HG03025 (cell line): ENCODE measurements around the gene TNIP1.
A peak's percentile ranks its signal among the peaks of the same experiment; 100 is the strongest.

Experiments used
- ATAC-seq: cut with Tn5 transposase; IDR thresholded peaks from one replicate; pipeline ENCODE4 v1.9.1; 2021; ENCODE audit warnings: mild to moderate bottlenecking, moderate library complexity; ENCODE audit not compliant: unreplicated experiment, low FRiP score

Gene TNIP1

DNA sequence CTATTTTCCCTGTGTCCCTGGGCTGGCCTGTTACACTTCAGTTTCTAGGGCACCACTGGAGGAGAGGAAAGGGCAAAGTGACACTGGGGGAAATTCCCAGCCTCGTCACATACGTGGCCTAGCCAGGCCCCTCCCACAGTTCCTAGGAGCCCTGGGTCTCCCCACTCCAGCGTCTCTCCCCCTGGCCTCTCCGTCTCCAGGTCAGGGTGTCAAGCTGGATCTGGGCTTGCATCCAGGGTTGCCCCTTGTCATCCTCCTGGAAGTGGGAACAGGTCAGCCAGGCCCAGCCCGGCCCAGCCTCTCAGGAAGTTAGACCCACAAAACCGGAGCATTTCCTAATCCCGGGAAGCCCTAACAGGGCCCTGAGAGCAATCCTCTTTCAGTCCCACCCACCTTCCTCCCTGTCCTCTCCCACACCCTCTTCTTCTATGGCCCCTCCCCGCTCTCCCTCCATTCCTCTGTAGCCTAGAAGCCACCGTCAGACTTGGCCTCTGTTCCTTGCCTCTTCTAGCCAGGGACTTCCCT lies 4.7 kb upstream of the TNIP1 start:
- no peak for ATAC-seq

DNA sequence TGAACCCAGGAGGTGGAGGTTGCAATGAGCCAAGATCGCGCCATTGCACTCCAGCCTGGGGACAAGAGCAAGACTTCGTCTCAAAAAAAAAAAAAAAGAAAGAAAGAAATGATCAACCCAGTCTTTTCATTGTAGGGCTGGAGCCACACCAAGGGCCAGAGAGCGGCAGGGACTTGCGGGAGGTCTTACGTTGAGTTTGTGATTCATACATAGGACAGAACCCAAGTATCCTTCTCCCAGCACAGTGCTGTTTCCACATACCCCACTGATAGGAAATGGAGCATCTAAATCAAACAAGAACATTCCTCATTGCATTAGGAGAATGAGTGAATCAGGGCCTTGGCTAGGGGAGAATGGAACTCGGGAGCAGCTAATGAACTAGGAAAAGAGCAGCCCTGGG lies 3.5 kb upstream of the TNIP1 start:
- no peak for ATAC-seq

DNA sequence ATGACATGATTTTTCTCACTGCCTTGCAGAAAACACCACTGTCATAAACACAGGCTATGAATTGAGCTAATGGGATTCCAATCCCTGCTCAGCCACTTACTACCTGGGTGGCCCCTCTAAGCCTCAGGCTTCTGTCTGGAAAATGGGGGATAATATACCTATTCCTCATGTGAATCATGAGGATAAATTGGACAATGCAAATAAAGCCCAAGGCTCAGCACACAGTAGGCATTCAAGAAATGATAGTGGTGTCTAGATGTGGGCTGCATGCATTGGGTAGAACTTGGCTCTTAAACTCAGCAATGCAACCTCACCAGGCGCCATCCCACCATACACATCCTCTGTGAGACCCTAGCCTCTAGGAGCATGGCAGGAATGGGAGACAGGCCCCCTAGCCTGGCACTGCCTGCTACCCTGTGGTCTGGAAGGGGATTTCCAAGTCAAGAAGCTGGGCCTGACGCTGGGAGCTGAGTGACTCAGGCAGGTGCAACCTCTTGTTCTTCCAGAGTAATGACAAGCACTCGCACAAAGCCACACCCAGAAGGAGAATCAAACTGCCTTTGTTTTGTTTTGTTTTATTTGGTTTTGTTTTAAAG lies 2.3 kb upstream of the TNIP1 start:
- no peak for ATAC-seq

DNA sequence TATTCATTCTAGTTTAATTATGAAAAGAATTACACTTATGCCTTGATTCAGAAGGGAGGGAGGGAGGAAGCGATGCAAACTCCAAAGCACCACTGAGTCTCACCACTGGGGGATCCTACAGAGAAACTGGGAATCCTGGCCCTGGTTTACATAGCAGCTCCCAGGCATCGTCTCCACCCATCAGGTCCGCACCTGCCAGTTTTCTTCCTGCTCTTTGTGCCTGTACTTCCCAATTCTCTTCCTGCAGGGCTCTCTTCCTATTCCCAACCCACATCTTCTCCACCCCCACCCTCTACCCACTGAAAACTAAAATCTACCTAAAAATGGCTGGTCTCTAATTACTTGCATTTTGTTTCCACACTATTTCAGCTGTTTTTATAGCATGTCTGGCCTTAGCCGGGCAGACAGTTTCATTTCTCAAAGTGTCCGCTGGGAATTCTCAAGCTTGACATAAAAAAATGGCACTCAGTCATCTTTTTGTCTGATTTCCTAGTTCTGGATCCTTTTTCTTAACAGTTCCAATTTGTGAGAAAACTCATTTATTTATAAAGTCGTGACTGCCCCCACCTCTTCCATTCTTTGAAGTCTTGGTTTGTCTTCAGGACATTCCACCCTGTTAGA lies 1.6 kb upstream of the TNIP1 start:
- ATAC-seq: no peak

DNA sequence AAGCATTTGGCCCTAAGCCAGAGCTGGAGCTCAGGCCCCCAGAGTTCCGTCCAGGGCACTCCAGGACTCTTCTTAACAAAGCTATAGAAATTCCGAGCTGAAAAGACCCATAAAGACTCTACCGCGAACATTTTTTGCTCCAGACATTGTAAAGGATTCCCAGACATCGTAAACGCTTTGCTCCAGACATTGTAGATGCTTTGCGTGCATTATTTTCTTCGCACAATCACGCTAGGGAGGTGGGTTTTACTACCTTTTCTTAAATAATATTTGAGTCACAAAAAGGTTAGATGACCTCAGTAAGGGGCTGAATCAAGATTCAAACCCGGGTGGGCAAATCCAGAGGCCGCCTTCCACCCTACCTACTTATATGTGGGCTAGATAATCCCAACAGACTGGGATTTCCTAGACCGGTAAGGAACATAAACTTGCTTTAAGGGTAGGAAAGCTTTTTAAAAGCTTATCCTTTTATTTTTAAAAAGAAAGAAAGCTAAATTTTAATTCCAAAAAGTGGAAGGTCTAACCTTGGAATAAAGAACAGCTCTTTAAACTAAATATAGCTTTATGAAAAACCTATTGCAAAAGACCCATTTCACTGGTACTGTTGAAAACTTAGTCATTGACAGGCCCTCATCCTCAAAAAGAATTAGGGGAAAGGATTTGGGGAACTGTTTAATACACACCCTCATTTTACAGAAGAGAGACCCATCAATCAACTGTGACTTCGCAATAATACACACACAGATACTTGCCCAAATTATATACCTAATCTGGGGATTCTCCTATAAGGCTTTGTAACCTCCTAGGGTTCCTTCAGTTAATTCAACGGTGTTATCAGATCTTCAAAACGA lies 822 bp upstream of the TNIP1 start:
- no peak for ATAC-seq

DNA sequence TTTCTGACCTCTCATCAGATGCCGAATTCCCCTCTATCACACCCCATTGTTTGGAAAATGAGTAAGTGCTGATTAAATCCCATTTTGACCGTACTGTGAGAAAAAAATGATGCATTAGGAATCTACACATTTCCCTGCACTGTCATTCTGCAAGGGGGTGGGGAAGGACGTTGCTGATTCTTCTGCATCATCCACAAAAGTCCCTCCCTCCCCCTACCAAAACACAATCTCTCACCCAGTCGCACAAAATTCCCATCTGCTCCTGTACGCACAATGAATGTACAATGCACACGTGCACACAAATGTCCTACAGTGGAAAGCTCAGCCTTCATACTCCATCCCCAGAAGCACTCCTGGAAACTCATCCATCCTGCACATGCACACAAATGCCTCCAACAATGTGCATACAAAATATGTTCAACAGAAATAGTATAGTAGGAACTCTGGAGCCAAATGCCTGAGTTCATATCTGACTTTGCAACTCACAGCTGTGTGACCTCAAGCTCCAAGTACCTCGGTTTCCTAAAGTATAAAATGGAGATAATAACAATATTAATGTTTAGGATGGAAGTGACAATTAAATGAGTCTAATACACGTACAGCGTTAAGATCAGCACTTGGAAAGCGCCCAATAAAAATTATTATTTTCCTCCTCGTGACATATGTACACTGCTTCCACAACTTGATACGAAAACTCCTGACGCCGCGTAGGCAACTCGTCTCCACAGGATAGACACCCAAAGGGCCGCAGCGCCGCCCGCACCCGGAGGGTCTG lies 809 bp downstream of the TNIP1 start:
- no peak for ATAC-seq

DNA sequence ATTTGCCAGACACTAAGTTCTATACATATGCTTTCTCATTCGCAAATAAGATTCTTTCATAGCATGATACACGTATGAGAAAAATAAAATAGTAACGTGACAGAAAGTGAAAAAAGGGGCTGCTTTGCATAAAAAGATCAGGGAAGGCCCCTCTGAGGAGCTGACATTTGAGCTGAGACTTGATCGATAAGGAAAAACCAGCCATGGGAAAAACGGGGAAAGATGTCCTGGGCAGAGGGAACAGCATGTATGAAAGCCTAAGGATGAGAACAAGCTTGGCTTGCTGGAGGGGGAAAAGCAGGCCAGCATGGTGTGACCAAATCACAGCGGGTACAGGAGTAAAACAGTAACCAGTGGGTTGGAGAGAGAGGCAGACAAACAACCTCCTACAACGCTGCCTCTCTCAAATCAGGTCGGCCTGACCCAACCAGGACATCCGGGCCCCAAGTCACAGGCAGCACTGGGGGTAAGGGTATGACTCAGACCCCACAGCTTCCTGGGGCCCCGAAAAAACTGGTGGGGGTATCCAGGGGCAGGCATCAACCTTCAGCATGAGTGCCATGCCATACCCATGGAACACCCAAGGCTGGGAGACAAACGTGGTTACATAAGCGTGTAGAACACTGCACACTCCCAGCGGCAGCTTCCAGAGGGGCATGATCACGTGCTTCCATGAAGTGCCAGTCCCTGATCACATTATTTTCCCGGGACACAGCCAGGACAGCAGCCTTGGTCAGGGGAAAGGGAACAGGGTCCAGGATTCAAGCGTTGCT lies 2.2 kb downstream of the TNIP1 start:
- ATAC-seq: peak; percentile 46

DNA sequence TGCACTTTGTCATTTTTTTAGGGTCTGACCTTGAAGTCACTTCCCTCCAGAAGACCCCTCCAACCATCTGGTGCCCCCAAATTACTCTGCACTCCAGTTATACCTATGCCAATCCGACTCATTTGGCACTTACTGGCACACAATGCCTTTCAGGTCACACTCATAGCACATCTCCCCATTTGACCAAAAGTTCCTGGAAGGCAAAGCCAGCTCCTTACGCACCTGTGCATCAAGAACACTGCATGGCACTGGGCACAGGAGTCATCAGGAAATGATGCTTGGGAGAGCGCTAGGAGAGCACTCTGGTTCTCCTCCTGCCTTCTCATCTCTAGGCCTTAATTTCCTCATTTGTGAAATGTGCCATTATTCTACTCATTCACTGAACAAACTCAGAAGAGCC lies 2.9 kb downstream of the TNIP1 start:
- no peak for ATAC-seq

DNA sequence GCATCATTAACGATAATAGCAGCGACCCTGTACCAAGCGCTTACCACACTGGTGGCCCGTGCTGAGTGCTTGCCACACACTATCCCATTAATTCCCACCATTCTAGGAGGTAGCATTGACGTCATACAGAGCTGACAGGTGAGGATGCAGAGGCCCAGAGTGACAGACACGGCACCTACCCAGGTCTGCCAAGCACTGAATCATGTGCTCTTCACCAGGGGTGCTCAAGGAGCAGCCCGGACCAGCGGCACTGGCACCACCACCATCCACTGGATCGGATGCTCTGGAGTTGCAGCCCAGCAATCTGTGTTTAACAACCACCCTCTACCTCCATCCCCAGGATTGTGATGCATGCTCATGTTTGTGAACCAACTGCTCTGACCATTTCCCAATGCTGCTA lies 3.4 kb downstream of the TNIP1 start:
- no peak for ATAC-seq

DNA sequence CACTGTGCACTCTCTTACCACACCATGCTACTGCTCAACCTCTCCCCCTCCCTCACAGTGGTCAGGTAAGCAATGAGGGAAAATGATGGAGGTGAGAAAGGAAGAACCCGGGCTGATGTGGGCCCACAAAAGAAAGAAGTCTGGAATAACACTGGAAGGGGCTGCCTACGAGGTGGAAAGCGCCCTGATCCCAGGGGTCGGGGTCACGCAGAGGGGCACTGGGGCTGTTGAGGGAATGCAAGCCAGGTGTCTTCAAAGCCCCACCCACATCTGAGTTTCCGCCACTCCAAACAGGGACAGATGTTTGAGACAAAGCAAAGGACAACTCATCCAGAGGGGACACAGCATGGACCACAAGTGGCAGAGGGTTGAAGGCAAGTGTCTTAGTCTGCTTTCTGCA lies 4.2 kb downstream of the TNIP1 start:
- no peak for ATAC-seq

DNA sequence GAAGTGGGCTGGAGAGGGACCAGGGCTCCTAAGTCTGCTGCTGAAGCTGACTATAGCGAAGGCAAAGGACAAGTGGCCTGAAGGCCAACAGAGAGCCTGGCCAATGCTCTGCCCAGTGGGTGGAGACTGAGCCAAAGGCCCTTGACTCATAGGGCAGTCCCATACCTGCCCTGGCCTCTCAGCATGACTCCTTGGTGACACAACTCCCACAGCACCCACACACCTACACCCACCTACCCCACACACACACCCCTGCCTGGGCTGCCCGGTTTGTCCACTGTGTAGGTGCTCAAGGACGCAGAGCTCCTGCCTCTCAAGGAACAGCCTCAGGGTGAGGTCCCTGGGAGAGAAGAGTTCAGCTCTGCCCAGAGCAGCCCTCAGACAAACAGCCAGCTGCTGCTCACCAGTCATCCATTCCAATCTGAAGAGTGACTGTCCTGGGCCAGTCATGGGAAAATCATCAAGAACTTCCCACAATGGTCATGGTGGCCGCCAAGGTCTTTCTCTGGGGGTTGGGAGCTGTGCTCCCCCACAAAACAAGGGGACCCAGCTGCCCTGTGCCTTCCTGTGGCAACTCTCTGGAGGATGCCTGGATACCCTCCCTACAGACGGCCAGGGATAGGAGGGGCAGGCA lies 5.0 kb downstream of the TNIP1 start:
- ATAC-seq: no peak

DNA sequence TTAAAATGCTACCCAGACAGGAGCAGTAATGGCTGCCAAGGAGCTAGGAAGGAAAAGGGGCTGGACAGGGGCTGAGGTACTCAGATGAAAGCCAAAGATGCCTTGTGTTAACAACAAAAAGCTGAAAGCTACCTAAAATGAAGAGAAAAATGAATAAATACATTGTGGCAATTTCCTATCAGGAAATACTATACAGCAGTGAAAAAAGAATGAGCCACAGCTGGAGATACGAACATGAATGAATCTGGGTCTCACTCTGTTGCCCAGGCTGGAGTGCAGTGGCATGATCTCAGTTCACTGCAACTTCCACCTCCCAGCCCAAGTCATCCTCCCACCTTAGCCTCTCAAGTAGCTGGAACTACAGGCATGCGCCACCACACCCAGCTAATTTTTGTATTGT lies 6.3 kb downstream of the TNIP1 start:
- no peak for ATAC-seq

DNA sequence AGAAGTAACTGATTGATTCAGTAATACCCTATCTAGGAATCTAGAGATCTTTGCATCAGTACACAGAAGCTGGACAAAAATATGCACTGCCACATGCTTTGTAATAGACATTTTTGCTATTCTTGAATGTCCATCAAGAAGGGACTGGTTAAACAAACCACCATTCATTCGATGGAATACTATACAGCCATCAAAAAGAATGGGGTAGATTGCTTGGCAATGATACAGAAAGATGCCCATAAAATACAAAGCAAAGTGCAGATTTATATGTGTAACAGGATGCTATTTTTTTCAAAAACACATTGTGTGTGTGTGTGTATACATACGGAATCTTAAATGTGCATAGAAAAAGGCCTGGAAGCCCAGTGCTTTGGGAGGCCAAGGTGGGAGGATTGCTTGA lies 7.6 kb downstream of the TNIP1 start:
- ATAC-seq: no peak

DNA sequence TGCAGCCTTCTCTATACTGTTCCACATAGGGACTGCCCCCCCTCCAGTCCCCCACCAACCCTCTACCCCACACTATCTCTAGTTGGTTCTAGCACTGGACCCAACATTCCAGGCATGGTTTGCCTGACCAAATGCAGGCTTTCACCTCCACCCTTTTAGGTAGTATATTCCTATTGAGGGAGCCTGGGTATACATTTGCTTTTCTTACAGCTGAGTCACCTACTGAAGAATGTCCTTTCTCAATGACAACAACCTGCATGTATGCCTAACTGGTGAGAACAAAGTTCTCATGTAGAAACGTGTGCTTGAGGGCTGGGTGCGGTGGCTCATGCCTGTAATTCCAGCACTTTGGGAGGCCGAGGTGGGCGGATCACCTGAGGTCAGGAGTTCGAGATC lies 8.2 kb downstream of the TNIP1 start:
- no peak for ATAC-seq

DNA sequence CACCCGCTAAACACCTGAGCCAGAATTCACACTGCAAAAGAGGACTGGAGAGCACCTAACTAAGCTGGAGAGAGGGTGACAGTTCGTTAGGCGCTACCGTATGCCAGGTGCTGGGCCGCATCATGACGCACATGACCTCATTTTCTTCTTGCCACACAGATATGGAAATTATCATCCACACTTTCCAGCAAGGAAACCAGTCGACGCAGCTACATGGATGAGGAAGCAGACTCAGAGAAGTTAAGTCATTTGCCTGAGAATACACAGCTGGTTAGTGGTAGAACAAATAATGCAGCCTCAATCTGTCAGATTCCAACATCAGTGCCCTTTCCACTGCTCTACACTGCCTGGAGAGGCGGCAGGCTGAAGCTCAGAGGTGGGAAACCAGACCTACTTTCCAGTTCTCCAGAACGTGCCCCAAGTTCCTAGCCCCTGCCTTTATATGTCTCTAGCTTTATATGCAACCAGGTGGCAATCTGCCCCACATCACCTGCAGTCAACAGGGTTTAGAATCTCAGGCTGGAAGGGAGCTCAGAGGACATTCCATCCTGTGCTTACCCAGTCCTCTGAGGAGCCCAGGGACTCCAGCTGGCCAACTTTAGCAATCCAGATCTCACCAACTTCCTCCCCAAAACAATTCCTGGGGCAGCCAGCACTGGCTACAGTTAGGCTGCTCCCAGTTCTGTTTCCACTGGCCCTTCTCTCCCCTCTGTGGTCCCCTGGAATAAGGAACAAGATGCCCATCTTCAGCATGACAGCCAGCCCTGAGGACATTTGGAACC lies 8.8 kb downstream of the TNIP1 start:
- no peak for ATAC-seq

DNA sequence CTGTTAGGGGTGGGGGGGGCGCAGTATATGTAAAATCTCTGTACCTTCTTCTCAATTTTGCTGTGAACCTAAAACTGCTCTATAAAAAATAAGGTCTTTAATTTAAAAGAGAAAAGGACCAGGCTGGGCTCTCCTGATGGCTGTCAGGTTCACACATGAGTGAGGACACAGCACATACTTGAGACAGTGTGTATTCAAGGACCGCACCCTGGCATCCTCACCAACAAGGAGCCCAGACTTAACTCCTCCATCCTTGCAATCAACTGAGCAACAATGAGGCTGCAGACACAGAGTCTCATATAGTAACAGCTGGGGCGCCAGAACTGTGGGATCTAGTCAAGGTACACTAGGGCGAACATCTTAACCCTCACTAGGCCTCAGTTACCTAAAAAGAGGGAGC lies 9.8 kb downstream of the TNIP1 start:
- no peak for ATAC-seq

DNA sequence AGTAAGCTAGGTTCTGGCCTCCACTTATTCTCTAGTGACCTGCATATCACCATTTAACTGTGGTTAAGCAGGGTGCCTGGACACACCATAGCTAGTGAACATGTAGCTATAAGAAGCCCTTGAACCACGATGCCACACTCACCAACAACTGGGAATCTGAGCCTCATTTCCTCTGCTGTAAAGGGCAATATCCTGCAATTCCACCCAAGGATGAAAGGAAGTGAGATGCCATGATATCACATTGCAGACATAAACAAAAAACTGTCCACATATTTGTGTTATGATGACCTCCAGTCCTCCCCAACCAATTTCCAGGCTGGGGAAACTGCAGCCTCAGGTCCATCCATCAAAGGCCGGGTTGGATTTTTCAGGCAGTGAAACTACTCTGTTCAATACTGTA lies 10.4 kb downstream of the TNIP1 start:
- no peak for ATAC-seq

DNA sequence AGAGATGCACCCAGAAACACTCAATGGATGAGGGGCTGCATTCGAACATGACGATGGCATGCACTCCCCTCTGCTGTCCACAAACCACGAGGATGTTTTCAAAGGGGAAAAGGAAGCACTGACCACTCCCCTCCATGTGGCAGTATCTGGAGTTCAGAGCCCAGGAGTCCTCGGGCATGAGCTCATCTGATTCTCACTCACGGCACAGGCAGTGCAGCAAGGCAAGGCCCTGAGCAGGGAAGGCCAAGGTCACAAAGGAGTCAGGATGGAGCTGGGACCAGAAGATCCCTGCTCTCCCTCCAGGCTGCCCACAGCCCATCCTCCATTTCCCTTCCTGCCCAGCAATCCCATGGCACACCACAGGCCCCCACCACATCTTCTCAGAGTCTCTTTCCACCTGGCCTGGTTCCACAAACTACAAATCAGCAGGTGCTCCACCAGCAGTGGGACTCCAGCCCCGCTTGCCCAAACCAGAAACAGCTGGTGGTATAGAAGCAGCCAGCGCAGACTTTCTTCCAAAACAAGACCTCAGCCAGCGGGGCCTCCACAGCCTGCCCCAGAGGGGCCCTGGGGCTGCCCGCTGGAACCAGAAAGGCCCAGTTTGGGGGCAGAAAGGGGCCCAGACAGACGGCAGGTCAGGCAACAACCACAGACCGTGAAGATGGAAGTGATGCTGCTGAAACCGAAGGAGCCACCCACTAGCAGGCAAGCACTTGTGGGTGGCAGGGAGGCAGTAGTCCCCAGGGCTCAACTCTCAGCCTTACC lies 12.2 kb downstream of the TNIP1 start:
- peak; percentile 39 for ATAC-seq
